ENCODE measurements around the gene FHIT. TPM values are rescaled to one million over a fixed set of nuclear protein-coding genes. Genes with fewer than 3 reads are reported as not detected.

The FHIT gene
- total and polyA plus RNA-seq, 11 donors: 4.2 to 26.8 (median 16.5) TPM

DNA sequence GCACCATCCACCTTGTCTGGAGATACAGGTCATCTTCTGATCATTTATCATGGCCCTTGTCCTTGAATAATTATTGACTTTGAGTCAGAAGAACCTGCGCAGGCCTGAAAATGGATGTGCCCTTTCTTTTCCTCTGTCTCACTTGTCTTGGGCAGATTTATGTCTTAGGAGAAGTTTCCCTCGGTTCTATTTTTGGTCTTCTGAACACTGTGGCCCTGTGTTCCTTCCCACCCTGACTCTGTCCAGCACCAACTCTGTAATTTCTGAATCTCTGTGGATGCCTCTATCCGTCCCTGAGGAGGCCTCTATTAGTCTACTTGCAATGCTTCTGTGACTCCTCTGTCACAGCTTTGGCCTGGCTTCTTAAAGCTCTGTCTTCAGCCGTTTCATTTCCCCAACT is 1520.7 kb downstream of the FHIT start:
- TF ChIP-seq POLR2A (IDR thresholded peaks at IDR 0.05): no peak
- no peaks in the 10 kb centered on the region for H3K36me3 ChIP-seq
- no peak for ATAC-seq
- peaks cover 0 to 4% (median 0%) of the 10 kb centered on the region in 9 donors for H3K27me3 ChIP-seq
- no peak for DNase-seq
- H3K27ac ChIP-seq: no peak overlapping the region
- intact Hi-C loops (cut with DNase I): no loop called here
- H3K4me3 ChIP-seq: no peak overlapping the region
- WGBS, 4 donors: 67 to 87% (median 81%) methylated on average over 4 of the region's 4 CpGs
- no peaks in the 10 kb centered on the region for H3K9me3 ChIP-seq
- H3K4me1 ChIP-seq: peaks cover 0 to 7% (median 0%) of the 10 kb centered on the region in 12 donors

DNA sequence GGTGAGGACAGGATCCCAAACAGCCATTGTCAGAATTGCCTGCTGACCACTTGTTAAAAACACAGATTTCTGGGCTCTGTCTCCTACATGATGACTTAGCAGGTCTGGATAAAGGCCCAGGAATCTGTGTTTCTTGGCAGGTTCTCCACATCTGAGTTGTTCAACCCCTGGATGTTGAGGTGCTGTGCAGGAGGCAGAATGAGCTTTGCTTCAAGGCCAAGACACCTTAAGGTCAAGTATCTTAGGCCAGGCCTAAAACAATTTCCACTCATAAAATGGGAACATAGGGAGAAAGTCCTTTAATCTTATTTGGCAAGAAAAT is 1522.7 kb downstream of the FHIT start:
- ATAC-seq (no peak), DNase-seq (no peak)
- Histone ChIP-seq H3K36me3 (no peaks in the 10 kb centered on the region), H3K4me1 (peaks cover 0 to under 1% (median 0%) of the 10 kb centered on the region in 12 donors), H3K27me3 (peaks cover 0 to 4% (median 0%) of the 10 kb centered on the region in 9 donors), H3K27ac (no peak overlapping the region), H3K9me3 (no peaks in the 10 kb centered on the region), H3K4me3 (no peak overlapping the region)
- intact Hi-C loops (cut with DNase I): no loop called here
- TF ChIP-seq POLR2A (IDR thresholded peaks at IDR 0.05): no peak
- TF ChIP-seq, protein P1, sequence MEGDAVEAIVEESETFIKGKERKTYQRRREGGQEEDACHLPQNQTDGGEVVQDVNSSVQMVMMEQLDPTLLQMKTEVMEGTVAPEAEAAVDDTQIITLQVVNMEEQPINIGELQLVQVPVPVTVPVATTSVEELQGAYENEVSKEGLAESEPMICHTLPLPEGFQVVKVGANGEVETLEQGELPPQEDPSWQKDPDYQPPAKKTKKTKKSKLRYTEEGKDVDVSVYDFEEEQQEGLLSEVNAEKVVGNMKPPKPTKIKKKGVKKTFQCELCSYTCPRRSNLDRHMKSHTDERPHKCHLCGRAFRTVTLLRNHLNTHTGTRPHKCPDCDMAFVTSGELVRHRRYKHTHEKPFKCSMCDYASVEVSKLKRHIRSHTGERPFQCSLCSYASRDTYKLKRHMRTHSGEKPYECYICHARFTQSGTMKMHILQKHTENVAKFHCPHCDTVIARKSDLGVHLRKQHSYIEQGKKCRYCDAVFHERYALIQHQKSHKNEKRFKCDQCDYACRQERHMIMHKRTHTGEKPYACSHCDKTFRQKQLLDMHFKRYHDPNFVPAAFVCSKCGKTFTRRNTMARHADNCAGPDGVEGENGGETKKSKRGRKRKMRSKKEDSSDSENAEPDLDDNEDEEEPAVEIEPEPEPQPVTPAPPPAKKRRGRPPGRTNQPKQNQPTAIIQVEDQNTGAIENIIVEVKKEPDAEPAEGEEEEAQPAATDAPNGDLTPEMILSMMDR (IDR thresholded peaks at IDR 0.05): no peak

DNA sequence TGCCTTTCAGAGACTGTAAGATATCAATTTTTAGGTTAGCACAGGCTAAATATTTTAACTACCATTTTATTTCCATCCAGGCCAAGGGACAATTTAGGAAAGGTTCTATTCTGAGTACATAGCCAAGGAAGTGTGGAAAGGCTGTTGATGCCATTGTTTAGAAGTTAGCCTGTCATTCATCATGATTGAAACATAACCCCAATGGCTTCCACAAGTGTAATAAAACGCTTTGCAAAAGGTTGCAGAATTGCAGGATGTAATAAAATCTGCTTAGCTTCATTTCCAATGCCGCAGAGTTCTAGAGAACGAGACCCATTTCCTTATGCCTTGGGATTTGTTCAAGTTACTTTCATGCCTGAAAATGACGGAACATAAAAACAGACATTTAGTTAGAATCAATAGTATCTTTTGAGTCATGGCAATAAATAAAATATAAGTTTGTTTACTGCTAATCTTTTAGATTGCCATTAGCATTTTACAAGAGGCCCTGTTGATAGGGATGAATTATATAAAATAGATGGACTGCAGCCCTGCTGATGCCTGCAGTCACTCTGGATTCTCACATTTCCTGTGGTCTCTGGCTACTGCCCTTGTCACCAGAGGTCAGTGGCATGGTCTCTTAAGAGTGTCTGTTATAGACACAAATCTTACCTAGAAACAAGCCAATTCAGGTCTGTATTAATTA is 1523.2 kb downstream of the FHIT start:
- ATAC-seq: no peak
- WGBS, 4 donors: 85 to 90% (median 88%) methylated on average over 4 of the region's 4 CpGs
- intact Hi-C loops (cut with DNase I): no loop called here
- Histone ChIP-seq H3K36me3 (no peaks in the 10 kb centered on the region), H3K4me3 (no peak overlapping the region), H3K27ac (no peak overlapping the region), H3K27me3 (peaks cover 0 to 4% (median 0%) of the 10 kb centered on the region in 9 donors), H3K4me1 (no peaks in the 10 kb centered on the region), H3K9me3 (no peaks in the 10 kb centered on the region)
- TF ChIP-seq POLR2A (IDR thresholded peaks at IDR 0.05): no peak
- TF ChIP-seq, protein P1 (IDR thresholded peaks at IDR 0.05): no peak
- no peak for DNase-seq

DNA sequence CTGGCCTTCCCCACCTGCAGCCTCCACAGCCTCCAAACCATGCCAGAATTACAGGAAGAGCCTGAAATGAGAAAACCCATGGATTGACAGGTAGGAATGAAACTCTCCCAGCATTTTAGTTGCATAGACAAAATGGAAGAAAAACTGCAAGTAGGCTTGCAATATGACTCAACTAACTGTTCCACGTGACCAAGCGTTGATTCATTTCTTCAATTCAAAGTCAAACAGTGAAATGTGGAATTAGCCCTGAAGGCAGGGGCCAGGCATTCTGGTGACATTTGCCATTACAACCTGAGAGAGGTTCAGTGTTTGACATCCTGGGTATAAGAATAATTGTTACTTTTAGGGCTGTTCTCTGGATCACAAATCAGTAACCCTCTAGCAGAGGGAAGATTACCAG is 1525.0 kb downstream of the FHIT start:
- Histone ChIP-seq H3K36me3 (no peaks in the 10 kb centered on the region), H3K4me3 (no peak overlapping the region), H3K4me1 (no peaks in the 10 kb centered on the region), H3K27ac (no peak overlapping the region), H3K9me3 (no peaks in the 10 kb centered on the region), H3K27me3 (peaks cover 0 to 4% (median 0%) of the 10 kb centered on the region in 9 donors)
- ATAC-seq (no peak), DNase-seq (no peak)
- TF ChIP-seq, protein P1 (IDR thresholded peaks at IDR 0.05): no peak
- TF ChIP-seq POLR2A (IDR thresholded peaks at IDR 0.05): no peak
- WGBS, 4 donors: 92 to 95% (median 93%) methylated on average over 2 of the region's 2 CpGs
- intact Hi-C loops (cut with DNase I): no loop called here
